Stomach (tissue), 9 donors: ENCODE measurements around the gene CBFA2T3. TPM values are rescaled to one million over a fixed set of nuclear protein-coding genes. Genes with fewer than 3 reads are reported as not detected.
A peak's percentile ranks its signal among the peaks of the same experiment; 100 is the strongest.

ENCODE experiments used
- DNase-seq, 2 donors: peaks; one replicate each; pipeline versions ENCODE4 v3.0.0 to v3.0.0-alpha.2; 2013 to 2019
- H3K27ac ChIP-seq, 5 donors: fragments of 200-600 bp in 4 of 5; sonication (generic) in 4 of 5; one replicate each; pipeline ENCODE4 v1.5.1; 2013 to 2019; ENCODE audit warnings: mild to moderate bottlenecking in 1 of 5, moderate library complexity in 1 of 5
- H3K27me3 ChIP-seq, 3 donors: fragments of 200-600 bp; sonication (generic); one replicate each; pipeline ENCODE4 v1.5.1; 2017 to 2019; ENCODE audit warnings: mixed run types in 1 of 3
- H3K36me3 ChIP-seq, 4 donors: fragments of 200-600 bp; sonication (generic); 1 replicate in 3 of 4; 2 replicates in 1 of 4; pipeline ENCODE4 v1.5.1; 2016 to 2019
- H3K4me1 ChIP-seq, 4 donors: fragments of 200-600 bp; sonication (generic); one replicate each; pipeline ENCODE4 v1.5.1; 2016 to 2019
- H3K4me3 ChIP-seq, 4 donors: fragments of 200-600 bp; sonication (generic) in 3 of 4; one replicate each; pipeline ENCODE4 v1.5.1; 2016 to 2019; ENCODE audit warnings: mild to moderate bottlenecking in 1 of 4
- H3K9me3 ChIP-seq, 4 donors: fragments of 200-600 bp; sonication (generic); one replicate each; pipeline ENCODE4 v1.5.1; 2016 to 2019
- EP300 ChIP-seq: sonication (generic); formaldehyde crosslinking; IDR thresholded peaks from one replicate; pipeline ENCODE4 v1.6.1; 2017; ENCODE audit warnings: antibody characterized with exemption
- POLR2A ChIP-seq, 4 donors: fragments of 450-650 bp; IDR thresholded peaks; one replicate each; pipeline ENCODE4 v1.6.1; 2016; ENCODE audit warnings: antibody characterized with exemption in 4 of 4, control low read depth in 2 of 4, mild to moderate bottlenecking in 1 of 4, moderate library complexity in 1 of 4
- POLR2AphosphoS5 ChIP-seq, 3 donors: sonication (generic); formaldehyde crosslinking; IDR thresholded peaks; one replicate each; pipeline ENCODE4 v1.6.1; 2016; ENCODE audit warnings: antibody characterized with exemption in 3 of 3
- WGBS, 5 donors: extraction: QIAGEN DNeasy Blood & Tissue Kit in 3 of 5; methylation state at CpG; one replicate each; pipeline versions ENCODE4 v1.1.5 to v1.1.7; 2013 to 2018; 5-methylcytosine and 5-hydroxymethylcytosine counted together
- intact Hi-C: fragments of 100-400 bp; cut with DNase I; formaldehyde crosslinking; loops from one replicate; pipeline ENCODE4 v1.15.1; 2023; ENCODE audit warnings: low total_unique reads
- polyA plus RNA-seq, 3 donors: library from polyadenylated mRNA; stranded (reverse); fragments of 200-250 nt; gene quantifications; one replicate each; pipeline ENCODE4 v1.2.3, GENCODE V29; 2013
- total RNA-seq, 5 donors: library from RNA; depleted of rRNA; stranded (reverse); fragments of >200 nt; gene quantifications; one replicate each; pipeline versions ENCODE4 v1.1.0 to v1.2.3, GENCODE V29; 2014 to 2016
- TF ChIP-seq, protein P1 (sequence below), 7 experiments: fragments of 450-650 bp in 4 of 7; fragments of 200-600 bp in 3 of 7; sonication (generic) in 3 of 7; IDR thresholded peaks; one replicate each; pipeline ENCODE4 v1.5.1; 2016 to 2019; ENCODE audit warnings: antibody characterized with exemption in 7 of 7, control low read depth in 2 of 7, mild to moderate bottlenecking in 1 of 7
- donor health status: healthy with polysubstance abuse.
- donor health status: Bipolar disorder and iron deficiency.
- donor health status: healthy.

The CBFA2T3 gene
- total and polyA plus RNA-seq, 8 donors: 0.58 to 57.6 (median 2.5) TPM

DNA sequence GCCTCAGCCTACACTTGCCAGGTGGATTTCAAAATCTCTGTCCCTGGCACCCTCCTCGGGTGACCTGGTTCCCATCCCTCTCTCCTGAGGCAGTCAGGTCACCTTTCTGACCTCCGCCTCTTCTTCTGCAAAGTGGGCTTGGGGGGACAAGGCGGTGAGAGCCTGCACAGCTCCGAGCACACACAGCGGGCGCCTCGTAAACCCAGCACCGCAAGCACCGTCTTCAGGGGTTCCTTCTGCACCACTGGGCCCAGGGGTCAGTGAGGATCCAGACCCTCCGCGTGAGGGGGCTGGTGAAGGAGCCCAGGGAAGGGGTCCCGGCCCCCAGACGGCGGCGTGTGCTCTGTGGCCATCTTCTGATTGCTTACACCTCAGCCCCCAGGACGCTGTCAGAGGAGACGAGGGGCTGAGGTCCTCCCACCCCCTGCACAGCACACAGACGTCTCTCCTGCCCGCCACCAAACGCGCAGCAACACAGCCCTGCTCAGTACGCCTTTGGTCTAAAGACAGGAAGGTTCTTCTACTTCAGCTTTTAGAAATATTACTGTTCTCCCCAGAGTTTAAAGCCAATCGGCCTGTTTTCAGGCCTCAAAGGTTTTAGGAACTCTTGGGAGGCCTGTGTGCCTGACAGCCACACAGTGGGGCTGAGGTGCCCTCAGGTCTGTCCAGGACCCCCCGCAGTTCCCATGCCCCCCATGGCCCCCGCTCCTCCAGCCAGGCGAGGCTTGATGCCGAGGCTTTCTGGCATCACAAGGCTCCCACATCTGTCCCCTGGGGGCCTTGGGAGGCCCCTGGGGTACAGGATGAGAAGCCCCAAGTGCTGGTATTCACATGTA is 2.7 kb downstream of the CBFA2T3 start:
- no peaks in the 10 kb centered on the region for H3K9me3 ChIP-seq
- intact Hi-C loops: no loop called here
- H3K27ac ChIP-seq: no peak overlapping the region
- peaks cover 0 to 43% (median 19%) of the 10 kb centered on the region in 4 donors for H3K4me1 ChIP-seq
- H3K4me3 ChIP-seq: peak overlapping the region in 1 of 4 donors; percentile 39
- TF ChIP-seq POLR2AphosphoS5 (IDR thresholded peaks at IDR 0.05) (no peak), POLR2A (IDR thresholded peaks at IDR 0.05) (no peak), EP300 (no peak)
- TF ChIP-seq, protein P1, sequence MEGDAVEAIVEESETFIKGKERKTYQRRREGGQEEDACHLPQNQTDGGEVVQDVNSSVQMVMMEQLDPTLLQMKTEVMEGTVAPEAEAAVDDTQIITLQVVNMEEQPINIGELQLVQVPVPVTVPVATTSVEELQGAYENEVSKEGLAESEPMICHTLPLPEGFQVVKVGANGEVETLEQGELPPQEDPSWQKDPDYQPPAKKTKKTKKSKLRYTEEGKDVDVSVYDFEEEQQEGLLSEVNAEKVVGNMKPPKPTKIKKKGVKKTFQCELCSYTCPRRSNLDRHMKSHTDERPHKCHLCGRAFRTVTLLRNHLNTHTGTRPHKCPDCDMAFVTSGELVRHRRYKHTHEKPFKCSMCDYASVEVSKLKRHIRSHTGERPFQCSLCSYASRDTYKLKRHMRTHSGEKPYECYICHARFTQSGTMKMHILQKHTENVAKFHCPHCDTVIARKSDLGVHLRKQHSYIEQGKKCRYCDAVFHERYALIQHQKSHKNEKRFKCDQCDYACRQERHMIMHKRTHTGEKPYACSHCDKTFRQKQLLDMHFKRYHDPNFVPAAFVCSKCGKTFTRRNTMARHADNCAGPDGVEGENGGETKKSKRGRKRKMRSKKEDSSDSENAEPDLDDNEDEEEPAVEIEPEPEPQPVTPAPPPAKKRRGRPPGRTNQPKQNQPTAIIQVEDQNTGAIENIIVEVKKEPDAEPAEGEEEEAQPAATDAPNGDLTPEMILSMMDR (IDR thresholded peaks at IDR 0.05): no peak
- 75 to 83% (median 80%) methylated on average over 27 of the region's 27 CpGs for WGBS, 5 donors
- H3K36me3 ChIP-seq: no peaks in the 10 kb centered on the region
- peaks cover 0 to 93% (median 31%) of the 10 kb centered on the region in 3 donors for H3K27me3 ChIP-seq
- DNase-seq: no peak

DNA sequence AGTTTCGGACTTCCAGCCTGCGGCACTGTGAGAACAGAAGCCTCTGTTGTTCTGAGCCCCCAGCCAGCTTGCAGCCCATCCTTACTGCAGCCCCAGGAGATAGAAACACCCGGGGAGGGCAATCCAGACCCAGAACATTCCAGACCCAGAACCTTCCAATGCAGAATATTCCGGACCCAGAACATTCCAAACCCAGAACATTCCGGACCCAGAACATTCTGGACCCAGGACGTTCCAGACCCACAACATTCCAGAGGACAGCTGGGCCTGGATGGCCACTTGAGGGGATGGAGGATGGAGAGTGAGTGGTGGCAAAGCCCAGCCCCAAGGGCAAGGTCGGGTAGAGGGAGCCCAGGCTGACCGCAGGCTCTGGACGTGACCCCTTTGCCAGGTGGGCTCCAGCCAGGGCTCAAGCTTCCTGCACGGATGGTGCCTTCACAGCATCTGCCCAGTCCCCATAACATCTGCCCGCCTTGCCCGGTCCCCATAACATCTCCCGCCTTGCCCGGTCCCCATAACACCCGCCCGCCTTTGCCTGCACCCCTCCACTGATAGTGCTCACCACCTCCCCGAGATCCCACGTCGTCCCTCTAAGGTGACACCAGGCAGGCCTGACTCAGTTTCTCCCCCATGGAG is 3.5 kb downstream of the CBFA2T3 start:
- H3K4me1 ChIP-seq: peaks cover 0 to 45% (median 18%) of the 10 kb centered on the region in 4 donors

DNA sequence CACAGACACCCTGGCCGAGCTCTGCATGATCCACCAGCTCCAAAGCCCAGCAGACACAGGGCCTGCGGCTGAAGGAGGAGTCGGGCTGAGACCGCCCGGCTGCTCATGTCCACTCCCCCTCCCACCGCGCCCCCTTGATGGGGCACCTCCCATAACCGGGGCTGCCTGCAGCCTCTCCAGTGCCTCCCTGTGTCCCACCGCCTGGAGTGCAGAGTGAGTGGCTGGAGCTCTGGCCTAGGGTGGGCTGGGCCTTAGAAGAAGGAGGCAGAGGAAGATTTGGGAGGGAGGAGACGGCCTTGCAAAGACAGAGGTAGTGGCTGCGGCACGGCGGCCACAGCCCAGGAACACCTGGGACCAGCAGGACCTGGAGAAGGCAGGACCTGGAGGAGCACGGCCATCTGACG is 4.0 kb downstream of the CBFA2T3 start:
- 29 to 58% (median 45%) methylated on average over 9 to 15 of the region's 15 CpGs for WGBS, 5 donors
- intact Hi-C loops: no loop called here
- H3K27me3 ChIP-seq: peaks cover 0 to 93% (median 41%) of the 10 kb centered on the region in 3 donors

More for the DNA sequence above, 3.5 kb downstream of the CBFA2T3 start:
- Histone ChIP-seq H3K9me3 (no peaks in the 10 kb centered on the region), H3K4me3 (no peak overlapping the region), H3K36me3 (no peaks in the 10 kb centered on the region), H3K27ac (no peak overlapping the region), H3K27me3 (peaks cover 0 to 93% (median 37%) of the 10 kb centered on the region in 3 donors)
- no peak for DNase-seq
- intact Hi-C loops: no loop called here
- 75 to 91% (median 83%) methylated on average over 17 to 19 of the region's 19 CpGs for WGBS, 5 donors
- no peak for TF ChIP-seq EP300
- TF ChIP-seq POLR2A (IDR thresholded peaks at IDR 0.05): no peak
- TF ChIP-seq, protein P1 (IDR thresholded peaks at IDR 0.05): no peak
- TF ChIP-seq POLR2AphosphoS5 (IDR thresholded peaks at IDR 0.05): no peak

DNA sequence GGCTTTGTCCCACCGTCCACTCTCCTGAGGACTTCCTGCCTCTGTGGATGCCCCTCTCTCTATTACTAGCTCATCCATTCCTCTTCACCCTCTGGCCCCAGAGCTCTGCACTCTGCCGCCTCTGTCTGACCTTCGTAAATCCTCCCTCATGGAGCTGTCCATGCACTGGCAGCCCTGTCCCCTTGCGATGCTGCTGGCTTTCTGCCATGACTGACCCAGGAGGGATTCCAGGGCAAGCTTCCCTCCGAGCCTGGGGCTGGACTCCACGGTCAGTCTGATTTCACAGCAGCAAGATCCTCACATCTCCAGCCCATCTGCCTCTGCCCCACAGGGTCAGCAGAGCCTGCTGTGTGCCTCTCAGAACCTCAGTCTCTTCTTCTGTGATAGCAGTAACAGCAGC is 4.7 kb downstream of the CBFA2T3 start:
- TF ChIP-seq POLR2A (IDR thresholded peaks at IDR 0.05) (no peak), EP300 (no peak)
- TF ChIP-seq, protein P1 (IDR thresholded peaks at IDR 0.05): no peak
- H3K36me3 ChIP-seq: no peaks in the 10 kb centered on the region
- H3K4me3 ChIP-seq: no peak overlapping the region
- no peak for DNase-seq
- intact Hi-C loops: no loop called here
- H3K9me3 ChIP-seq: no peaks in the 10 kb centered on the region
- H3K27me3 ChIP-seq: peaks cover 0 to 93% (median 43%) of the 10 kb centered on the region in 3 donors
- H3K4me1 ChIP-seq: peaks cover 0 to 46% (median 16%) of the 10 kb centered on the region in 4 donors
- WGBS, 5 donors: 43 to 60% (median 53%) methylated on average over 6 of the region's 6 CpGs
- H3K27ac ChIP-seq: no peak overlapping the region

More for the DNA sequence above, 4.0 kb downstream of the CBFA2T3 start:
- peak in 1 of 2 donors; percentile 64 for DNase-seq
- Histone ChIP-seq H3K27ac (no peak overlapping the region), H3K4me1 (peaks cover 0 to 46% (median 18%) of the 10 kb centered on the region in 4 donors), H3K9me3 (no peaks in the 10 kb centered on the region), H3K4me3 (no peak overlapping the region), H3K36me3 (no peaks in the 10 kb centered on the region)
- TF ChIP-seq POLR2AphosphoS5 (IDR thresholded peaks at IDR 0.05): no peak
- no peak for TF ChIP-seq EP300
- TF ChIP-seq POLR2A (IDR thresholded peaks at IDR 0.05): no peak
- TF ChIP-seq, protein P1 (IDR thresholded peaks at IDR 0.05): no peak
